HG03039 (cell line): ENCODE measurements around the gene C18orf63.
"Not testable (repeated sequence)": the region's sequence is repeated elsewhere in the genome, so short reads cannot be mapped to it uniquely, and the experiment has no call there.

Source experiments
- ATAC-seq: cut with Tn5 transposase; IDR thresholded peaks from one replicate; pipeline ENCODE4 v1.9.1; 2021; ENCODE audit warnings: mild to moderate bottlenecking, moderate library complexity; ENCODE audit not compliant: unreplicated experiment

C18orf63 gene

DNA sequence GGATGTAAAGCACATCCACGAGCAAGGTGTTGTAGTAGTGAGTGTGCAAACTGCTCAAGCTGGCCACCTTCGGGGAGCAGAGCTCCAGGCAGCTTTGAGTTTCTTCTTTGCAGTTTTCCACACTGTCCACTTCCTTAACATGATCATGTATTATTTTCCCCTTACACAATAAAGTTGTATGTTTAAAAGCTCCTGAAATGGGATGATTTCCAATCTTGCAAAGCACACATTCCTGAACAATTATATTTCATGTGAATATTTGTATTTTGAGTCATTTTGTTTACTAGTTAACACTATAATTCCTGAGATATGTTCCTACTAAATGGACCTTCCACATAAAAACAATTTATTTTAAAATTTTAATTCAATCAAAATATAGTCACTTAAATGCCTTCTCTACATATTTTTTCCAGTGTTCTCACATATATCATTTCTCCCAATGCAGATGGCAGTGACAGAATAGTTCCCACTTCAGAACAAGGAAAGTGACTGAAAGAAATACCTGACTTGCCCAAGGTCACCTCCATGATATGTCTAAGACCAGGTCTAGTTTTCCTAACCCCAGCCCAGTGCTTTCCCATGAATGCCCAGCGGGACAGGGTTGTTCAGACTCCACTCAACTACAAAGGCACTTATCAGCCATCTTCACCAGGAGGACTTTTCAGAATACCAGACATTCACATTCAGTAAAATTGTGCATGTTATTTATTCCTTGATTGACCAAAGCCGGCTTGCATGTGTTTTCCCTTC lies 29.4 kb upstream of the C18orf63 start:
- no peak for ATAC-seq

DNA sequence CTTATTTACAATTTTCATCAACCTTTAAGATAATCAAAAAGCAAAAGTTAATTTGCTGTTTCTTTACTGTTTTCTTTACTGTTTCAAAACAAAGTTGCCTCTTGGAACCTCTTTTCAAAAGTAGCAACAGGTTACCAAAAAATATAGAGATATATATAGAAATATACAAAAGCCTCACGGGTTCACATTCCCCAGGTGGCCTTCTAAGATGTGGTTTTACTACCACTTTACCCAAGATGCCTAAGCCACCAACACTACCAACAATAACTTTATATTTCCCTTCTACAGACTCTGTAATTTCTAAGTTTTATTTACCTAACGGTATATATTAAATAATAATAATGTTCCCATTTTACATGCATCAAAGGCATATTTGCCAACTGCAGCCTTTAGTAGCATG lies 28.8 kb upstream of the C18orf63 start:
- no peak for ATAC-seq

DNA sequence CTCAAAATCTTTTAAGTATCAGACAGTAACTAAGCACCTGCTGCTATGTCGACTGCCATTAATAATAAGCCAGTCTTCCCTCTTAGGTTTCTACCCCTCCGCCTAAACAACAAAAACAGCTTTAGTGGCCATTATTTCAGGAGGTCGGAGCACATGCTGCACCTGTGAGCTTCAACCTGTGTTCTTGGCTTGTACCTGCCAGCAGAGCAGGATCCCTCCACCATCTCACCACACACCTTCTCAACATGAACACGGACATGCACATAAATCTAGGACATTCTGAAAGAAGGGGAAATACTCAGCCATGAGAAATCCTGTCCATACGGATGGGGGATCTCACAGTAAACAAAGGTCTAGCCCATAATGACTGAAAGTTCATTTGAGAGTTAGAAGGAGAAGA lies 27.6 kb upstream of the C18orf63 start:
- ATAC-seq, result no peak

DNA sequence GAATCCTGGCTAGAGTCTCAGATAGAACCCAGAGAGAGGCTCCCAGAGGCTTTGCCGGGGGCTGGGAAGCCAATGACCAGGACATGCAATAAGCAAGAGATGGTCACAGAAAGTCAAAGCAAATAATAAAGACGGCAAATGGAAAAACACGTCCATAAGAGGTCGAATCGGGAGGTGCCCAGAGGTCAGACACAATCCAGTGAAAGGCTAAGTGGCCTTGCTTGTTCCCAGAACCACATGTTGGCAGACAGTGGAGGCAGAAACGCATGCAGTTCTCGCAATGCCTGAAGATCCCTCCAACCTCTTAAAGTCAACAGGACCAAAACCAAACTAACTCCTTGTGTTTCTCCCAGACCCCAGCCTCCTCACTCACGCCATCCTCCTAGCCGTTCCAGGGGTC lies 26.9 kb upstream of the C18orf63 start:
- ATAC-seq, result no peak

DNA sequence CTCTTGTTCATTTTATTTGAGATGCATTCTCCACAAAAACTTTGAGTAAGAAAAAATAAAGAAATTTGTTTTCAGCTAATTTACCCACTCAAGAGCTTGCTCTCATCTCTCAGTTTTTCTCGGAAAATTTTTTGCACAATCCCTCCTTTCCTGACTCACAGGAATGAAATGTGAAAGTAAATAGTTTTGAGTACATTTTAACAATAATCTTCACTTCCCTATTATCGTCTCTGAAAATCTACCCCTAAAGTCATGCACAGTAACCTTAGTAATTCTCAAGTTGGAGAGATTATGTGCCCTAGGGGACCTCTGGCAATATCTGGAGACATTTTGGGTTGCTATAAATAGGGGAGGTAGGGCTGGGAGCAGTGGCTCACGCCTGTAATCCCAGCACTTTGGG lies 26.5 kb upstream of the C18orf63 start:
- no peak for ATAC-seq

DNA sequence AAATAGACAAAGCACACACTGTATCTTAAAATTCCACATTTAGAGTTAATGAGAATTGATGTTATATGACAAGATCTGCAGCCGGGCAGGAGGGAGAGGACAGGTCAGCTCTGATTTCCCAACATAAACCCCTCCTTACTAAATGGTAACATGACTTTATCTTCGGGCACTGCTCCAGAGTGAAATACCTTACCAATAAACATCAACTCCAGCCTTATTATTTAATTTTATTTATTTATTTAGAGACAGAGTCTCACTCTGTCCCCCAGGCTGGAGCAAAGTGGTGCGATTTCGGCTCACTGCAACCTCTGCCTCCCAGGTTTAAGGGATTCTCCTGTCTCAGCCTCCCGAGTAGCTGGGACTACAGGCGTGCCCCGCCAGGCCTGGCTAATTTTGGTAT lies 25.6 kb upstream of the C18orf63 start:
- no peak for ATAC-seq

DNA sequence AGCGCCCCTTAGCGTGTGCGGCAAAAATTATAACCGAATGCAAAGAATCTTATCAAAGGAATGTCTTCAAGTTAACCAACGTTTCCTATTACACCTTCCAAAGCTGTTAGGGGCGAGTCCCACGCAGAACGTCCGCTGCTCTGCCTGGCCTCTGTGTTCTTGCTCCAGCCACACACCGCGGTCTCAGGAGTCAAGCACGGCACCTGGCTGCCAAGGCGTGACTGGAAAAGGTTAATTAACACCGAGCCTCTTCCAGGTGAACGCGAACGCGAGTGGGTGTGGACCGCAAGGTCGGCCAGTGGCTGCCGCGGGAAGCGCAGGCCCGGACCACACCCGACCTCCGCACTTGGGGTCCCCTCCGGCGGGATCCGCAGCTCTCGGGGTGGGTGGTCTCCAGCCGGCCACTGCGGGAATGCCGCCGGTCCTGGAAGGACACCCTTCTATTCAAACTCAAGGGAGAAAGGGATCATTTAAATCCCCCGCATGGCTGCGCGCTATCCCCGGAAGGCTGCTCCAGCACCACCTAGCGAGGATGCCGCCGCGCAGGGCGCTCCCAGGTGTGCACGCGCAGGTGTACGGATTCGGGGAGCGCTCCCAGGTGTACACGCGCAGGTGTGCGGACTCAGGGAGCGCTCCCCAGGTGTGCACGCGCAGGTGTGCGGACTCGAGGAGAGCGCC lies 24.7 kb upstream of the C18orf63 start:
- no peak for ATAC-seq

DNA sequence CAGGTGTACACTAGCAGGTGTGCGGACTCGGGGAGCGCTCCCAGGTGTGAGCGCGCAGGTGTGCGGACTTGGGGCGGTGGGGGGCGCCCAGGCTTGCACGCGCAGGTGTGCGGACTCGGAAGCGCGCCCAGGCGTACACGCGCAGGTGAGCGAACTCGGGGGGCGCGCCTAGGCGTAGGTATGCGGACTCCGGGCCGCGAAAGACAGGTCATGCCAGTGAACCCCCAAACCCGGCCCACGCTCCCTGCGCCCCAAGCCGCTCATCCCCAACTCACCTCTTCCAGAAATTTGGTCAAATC lies 24.2 kb upstream of the C18orf63 start:
- no peak for ATAC-seq

DNA sequence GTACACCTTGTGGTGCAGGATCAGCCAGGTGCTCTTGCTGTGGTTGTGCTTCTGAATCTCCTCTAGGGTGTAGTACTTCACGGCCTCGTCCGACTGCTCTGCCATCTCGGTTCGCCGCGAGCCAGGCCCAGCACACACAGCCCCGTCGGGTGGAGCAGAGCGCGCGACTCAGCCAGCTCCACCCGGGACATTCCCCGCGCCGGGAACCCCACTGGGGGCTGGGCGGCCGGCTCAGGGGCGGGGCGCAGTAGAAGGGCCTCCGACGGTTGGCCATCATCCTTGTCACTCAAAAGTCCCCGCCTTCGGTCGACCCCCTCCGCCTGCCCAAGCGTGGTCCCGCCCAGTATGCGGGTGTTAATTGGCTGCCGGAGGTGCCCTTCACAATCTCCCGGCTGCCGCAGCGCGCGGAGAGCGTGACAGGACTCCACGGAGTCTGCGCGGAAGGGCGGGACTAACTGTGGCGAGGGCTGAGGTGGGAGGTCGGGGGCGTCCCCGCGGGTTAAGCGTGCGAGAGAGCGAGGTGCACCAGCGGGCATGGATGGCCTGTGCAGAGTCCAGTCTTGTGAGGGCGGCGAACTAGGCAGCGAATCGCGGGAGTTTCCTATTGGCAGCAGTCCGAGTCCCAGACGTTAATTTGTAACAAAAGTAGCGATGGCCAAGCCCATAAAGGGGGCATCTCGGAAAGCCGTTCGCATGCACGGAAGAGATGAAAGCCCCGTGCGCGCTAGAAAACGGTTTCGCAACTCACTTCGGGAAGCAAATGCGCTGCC lies 23.7 kb upstream of the C18orf63 start, which contains the start of gene CYB5A:
TSS of gene CYB5A (minus strand) at position 193 of the 770 bp plus-strand sequence. CDS start at position 105, 88 bp downstream.
- peak; percentile 100 for ATAC-seq

DNA sequence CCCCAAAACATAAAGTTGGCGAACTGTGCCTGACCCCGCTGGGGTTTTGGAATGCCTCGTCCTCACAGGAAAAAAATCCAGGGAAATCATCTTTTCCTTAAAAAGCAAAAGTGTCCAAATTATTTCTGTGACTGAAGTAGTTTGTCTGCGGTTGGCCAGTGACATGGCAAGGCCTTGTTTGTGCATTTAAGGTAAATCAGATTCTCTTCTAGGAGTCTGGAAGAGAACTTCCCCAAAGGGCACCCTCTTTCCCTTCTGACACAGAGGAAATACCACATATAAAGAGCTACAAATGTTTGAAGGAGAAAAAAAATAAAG lies 23.1 kb upstream of the C18orf63 start:
- no peak for ATAC-seq

DNA sequence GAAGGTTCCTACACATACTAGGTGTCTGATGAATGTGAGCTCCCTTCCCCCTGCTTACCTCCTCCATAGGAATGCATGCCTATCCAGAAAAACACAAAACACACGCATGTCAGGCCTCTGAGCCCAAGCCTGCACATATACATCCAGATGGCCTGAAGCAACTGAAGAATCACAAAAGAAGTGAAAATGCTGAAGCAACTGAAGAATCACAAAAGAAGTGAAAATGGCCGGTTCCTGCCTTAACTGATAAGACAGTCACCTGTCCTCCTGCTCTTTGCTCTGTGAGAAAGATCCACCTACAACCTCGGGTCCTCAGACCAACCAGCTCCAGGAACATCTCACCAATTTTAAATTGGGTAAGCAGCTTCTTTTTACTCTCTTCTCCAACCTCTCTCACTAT lies 22.7 kb upstream of the C18orf63 start:
- not testable (repeated sequence) for ATAC-seq

DNA sequence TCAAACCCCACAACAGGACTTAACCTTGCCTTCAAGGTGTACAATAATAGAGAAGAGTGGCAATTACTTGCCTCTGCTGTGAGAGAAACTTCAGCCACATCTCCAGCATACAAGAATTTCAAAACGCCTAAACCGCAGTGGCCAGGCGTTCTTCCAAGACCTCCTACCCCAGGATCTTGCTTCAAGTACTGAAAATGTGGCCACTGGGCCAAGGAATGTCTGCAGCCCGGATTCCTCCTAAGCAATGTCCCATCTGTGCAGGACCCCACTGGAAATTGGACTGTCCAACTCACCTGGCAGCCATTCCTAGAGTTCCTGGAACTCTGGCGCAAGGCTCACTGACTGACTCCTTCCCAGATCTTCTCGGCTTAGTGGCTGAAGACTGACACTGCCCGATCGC lies 21.1 kb upstream of the C18orf63 start:
- ATAC-seq, result no peak

DNA sequence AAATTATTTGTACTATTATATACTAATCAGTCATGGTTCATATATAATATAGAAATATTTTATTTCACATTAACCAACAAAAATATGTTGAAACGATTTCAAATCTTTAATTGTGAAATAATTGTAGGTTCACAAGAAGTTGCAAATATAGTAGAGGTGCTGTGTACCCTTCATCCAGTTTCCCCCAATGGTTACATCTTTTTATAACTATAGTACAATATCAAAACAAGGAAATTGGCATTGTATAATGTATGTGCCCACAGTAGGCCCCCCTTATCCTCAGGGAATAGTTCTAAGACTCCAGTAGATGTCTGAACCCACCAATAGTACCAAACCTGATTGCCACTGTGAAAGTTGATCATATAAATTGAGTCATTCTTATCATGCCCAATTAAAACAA lies 16.5 kb upstream of the C18orf63 start:
- no peak for ATAC-seq

DNA sequence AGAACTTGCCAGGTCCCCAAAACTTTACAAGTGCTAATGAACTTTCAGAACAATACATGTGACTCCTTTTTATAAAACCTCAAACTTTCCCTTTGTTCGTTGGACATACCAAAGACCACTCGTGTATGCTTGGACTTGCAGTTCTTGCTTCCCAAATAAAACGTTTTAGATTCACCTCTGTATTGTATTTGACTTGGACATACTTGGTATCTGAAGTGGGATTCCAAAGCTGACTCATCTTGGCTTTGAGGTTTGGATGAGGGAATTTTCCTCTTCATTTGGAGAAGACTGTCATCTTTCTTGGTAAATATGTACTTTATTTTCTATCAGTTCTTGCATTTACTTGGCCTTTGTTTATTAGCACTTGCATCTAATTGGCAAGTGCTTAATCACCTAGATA lies 15.9 kb upstream of the C18orf63 start:
- no peak for ATAC-seq

DNA sequence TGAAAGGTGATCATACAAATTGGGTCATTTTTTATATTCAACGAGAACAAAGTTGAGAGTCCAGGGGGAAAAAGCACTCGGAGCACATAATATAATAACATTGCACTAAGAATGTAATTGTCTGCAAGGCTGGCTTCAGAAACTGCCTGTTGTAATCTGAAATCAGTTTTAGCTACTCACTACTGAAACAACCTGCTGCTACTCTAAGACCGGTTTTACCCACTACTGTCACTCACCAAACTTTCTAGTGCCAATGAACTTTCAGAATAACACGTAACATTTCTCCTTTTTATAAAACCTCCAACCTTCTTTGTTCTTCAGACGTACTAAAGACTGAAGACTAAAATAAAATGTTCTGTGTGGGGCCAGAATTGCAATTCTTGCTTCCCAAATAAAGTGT lies 12.3 kb upstream of the C18orf63 start:
- no peak for ATAC-seq

DNA sequence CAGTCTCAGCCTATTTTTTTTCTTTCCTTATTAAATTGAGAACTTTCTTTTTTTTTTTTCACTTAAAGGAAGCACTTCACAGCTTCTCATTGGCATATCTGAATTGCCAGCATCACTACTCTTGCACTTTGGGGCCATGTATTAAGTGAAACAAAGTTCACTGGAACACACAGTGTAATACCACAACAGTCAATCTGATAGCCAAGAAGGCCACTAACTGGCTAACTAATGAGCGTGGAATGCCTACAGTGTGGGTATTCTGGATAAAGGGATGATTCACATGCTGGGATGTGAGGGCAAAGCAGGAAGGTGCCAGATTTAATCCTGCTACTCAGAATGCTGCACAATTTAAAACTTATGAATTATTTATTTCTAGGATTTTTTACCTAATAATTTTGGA lies 11.7 kb upstream of the C18orf63 start:
- no peak for ATAC-seq

DNA sequence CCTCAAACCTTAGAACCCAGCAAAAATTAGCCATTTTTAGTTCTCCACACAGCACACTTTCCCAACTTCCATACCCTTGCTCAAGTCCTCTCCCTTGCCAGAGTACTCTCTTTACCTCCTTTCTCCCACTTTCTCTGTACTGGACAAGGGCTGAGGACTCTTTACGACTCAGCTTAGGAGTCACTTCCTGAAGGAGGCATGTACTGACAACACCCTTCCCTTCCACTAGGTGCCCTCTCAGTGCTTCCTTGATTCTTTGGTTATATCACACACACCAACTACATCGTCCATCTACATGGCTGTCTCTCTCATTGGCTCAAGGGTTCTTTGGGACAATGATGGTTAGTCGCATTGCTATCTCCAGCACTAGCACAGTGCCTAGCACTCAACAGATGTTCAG lies 5.2 kb upstream of the C18orf63 start:
- ATAC-seq, result peak; percentile 79

DNA sequence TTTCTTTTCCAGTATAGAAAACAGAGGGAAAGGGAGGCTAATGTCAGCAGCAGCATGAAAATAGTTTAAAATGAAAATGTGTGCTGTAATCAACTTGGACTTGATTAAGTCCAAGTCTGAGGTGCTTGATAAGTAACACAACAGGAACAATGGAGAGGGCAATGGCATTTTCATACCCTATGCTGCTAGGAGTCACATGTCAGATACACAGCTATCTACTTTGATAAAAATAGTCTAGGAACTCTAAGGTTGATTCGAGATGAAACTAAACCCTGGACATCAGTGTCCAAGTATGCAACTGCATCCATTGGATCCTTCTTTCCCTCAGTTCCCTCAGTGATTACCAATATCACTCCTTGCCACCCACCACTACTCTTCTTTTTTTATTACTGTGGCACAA lies 4.6 kb upstream of the C18orf63 start:
- ATAC-seq, result no peak

DNA sequence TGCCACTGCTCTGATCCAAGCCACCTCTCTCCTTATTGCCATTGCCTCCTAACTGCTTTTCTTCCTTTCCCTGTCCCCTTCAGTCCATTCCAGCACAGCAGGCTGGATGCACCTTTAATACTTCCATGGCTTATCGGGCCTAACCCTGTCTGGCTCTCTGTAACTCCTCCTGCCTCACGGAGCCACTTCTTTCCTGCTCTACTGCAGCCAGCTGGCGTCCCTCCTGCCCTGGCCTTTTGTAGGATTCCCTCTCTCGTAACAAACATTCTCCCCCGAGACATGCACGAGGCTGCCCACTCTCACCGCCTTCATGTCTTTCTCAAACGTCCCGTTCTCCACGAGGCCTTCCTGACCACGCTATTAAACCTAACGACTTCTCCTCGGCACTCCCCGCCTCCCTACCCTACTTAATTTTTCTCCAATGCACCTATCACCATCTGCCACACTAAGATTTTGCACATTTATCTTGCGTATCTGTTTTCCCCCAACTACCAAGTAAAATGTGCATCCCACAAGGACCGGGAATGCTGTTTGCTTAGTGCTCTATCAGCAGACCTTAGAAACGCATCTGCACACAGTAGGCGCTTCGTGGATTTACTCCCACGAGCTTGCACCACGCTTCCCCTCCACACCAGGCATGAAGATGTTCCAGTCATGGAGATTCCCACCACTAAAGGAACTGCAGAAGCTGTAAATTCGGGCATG lies 728 bp upstream of the C18orf63 start:
- ATAC-seq, result no peak

DNA sequence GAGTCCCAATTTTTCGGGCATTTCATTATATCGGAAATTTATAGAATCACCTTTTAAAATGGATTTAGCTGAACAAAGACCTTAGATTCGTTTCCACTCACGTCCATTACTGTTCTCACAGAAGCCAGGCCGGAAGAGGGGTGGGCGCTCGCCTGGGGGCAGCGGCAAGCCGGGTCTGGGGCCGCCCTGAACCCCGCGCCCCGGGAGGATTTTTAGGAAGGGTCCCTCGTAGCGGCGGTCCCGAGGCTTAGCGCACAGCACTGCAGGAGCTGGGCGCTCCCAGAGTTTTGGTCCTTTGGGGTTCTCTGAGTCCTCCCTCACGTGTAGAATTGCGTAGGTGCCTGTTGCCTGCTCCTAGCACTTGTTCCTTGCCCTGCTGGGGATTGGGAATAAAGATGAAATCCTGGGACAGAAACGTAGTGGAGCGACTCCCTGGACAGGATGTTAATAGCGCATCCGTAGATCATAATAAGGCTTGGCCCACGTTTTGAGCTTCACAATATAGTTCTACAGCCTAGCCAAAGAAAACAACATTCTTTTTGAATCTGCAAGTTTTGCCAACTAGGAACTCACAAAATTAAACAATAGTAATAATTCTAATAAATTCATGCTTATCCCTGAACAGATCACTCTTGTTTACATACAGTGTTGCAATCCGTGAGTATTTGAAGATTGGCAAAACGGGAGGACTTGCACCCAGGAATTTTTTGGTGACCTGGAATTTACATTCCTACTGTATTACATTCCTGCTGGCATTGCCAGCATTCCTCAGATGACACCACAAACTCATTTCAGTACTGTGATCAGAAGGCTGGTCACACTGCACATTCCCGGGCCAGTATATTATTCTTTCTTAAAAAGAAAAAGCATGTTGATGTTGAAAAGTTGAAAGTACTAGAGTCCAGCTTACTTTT lies 875 bp downstream of the C18orf63 start:
- no peak for ATAC-seq

DNA sequence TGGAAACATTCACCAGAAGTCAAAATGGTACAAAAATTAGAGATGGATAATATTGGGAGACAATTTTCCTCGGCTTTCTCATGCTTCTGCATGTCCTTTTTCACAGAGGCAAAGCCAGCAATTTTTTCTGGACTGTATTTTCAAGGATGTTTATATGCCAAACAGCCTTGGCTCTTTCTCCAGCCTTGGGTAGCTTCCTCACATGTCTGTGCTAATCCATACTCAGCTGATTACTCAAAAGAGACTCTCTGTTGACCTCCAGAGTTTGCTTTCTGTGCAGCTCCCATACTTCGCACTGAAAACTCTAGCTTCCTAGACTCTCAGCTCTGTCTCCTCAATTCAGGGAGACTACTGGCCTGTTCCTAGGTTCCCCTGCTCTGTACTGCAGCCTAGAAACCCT lies 10.6 kb downstream of the C18orf63 start:
- no peak for ATAC-seq
